Progenitor cell of endocrine pancreas (in vitro differentiated cells): ENCODE results near the gene GMDS. TPM values are rescaled to one million over a fixed set of nuclear protein-coding genes. Genes with fewer than 3 reads are reported as not detected.

Source experiments
- DNase-seq: peaks from one replicate; pipeline ENCODE4 v3.0.0; 2021; ENCODE audit warnings: low spot score; ENCODE audit not compliant: unreplicated experiment
- H3K27ac Mint-ChIP-seq: 2 replicates; pipeline ENCODE4 v1.8.0; 2021; ENCODE audit warnings: mild to moderate bottlenecking, moderate library complexity, mixed read lengths
- H3K27me3 Mint-ChIP-seq: 2 replicates; pipeline ENCODE4 v1.8.0; 2021; ENCODE audit warnings: mixed read lengths
- H3K36me3 Mint-ChIP-seq: 2 replicates; pipeline ENCODE4 v1.8.0; 2022; ENCODE audit warnings: mixed read lengths; ENCODE audit not compliant: insufficient read depth
- H3K4me1 Mint-ChIP-seq: 2 replicates; pipeline ENCODE4 v1.8.0; 2021; ENCODE audit warnings: low read depth, mixed read lengths
- H3K4me3 Mint-ChIP-seq: 2 replicates; pipeline ENCODE4 v1.8.0; 2021; ENCODE audit warnings: low read depth, mild to moderate bottlenecking, moderate library complexity, mixed read lengths
- H3K9me3 Mint-ChIP-seq: 2 replicates; pipeline ENCODE4 v1.8.0; 2021; ENCODE audit warnings: low read depth, mixed read lengths
- CTCF ChIP-seq: fragments of 200-600 bp; sonication (generic); IDR thresholded peaks from one replicate; pipeline ENCODE4 v1.5.0; 2021; ENCODE audit warnings: antibody characterized with exemption, mild to moderate bottlenecking; ENCODE audit not compliant: unreplicated experiment
- total RNA-seq: library from RNA; stranded (reverse); gene quantifications from 2 replicates; pipeline ENCODE4 v1.2.1, GENCODE V29; 2021

GMDS gene
- total RNA-seq, 1 donor from 2014 or later = 17.2 TPM

GRCh38 chr6:1593286-1593957 is 652.0 kb downstream of the GMDS start:
- Mint-ChIP-seq H3K4me3 (no peak overlapping the region), H3K9me3 (no peaks in the 10 kb centered on the region), H3K27me3 (peaks cover 38% of the 10 kb centered on the region), H3K36me3 (no peaks in the 10 kb centered on the region), H3K4me1 (peaks cover 17% of the 10 kb centered on the region), H3K27ac (no peak overlapping the region)
- no peak for TF ChIP-seq CTCF
- no peak for DNase-seq

GRCh38 chr6:1592852-1593251 is 652.6 kb downstream of the GMDS start:
- TF ChIP-seq CTCF = no peak
- no peak overlapping the region for H3K27ac Mint-ChIP-seq
- H3K9me3 Mint-ChIP-seq = no peaks in the 10 kb centered on the region
- no peak for DNase-seq
- no peaks in the 10 kb centered on the region for H3K36me3 Mint-ChIP-seq
- no peak overlapping the region for H3K4me3 Mint-ChIP-seq
- peaks cover 17% of the 10 kb centered on the region for H3K4me1 Mint-ChIP-seq
- H3K27me3 Mint-ChIP-seq = peaks cover 32% of the 10 kb centered on the region

- no peak overlapping the region for H3K27ac Mint-ChIP-seq
- no peaks in the 10 kb centered on the region for H3K36me3 Mint-ChIP-seq
- peaks cover 32% of the 10 kb centered on the region for H3K27me3 Mint-ChIP-seq
- H3K4me1 Mint-ChIP-seq = peaks cover 10% of the 10 kb centered on the region
- no peak for TF ChIP-seq CTCF
- DNase-seq = no peak
- H3K4me3 Mint-ChIP-seq = no peak overlapping the region
- no peaks in the 10 kb centered on the region for H3K9me3 Mint-ChIP-seq
Measured at GRCh38 chr6:1591926-1592325, 653.5 kb downstream of the GMDS start.

DNA sequence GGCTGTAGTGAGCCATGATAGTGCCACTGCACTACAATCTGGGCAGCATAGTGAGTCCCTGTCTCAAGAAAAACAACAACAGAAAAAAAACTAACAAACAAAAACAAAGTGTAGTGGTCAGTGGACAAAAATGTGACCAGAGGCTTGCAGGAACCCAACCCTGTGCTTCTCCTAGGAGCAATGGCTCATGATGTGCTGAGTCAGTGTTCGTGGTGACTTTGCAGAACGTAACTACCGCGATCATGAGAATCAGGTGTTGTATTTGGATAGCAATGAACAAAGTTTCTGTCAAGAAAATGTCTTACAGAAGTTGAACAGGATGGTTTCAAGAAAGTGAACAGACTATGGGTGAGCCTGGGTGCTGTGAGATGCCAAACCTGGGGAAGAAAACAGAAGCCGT is 654.2 kb downstream of the GMDS start:
- no peak for DNase-seq
- peaks cover 34% of the 10 kb centered on the region for H3K27me3 Mint-ChIP-seq
- H3K4me1 Mint-ChIP-seq = peaks cover 7% of the 10 kb centered on the region
- H3K36me3 Mint-ChIP-seq = no peaks in the 10 kb centered on the region
- H3K27ac Mint-ChIP-seq = no peak overlapping the region
- no peak overlapping the region for H3K4me3 Mint-ChIP-seq
- TF ChIP-seq CTCF = no peak
- no peaks in the 10 kb centered on the region for H3K9me3 Mint-ChIP-seq

DNA sequence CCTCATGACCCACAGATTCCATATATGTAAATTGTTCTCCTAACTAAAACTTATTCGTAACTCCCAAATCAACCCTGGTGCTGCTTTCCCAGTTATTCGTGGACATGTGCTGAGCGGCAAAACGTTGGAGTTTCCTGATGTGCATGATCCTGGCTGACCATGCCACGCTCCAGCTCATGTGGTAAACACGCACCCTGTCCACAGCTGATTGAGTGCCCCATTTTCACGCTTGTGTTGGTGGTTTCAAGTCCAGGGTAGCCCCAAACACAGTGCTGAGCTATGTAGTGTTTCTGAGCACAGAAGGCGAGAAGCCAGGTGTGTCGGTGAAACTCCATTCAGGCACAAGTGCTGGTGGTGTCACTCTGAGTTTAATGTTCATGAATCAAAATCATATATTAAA is 654.8 kb downstream of the GMDS start:
- H3K36me3 Mint-ChIP-seq = no peaks in the 10 kb centered on the region
- H3K27ac Mint-ChIP-seq = no peak overlapping the region
- DNase-seq = no peak
- no peak for TF ChIP-seq CTCF
- H3K27me3 Mint-ChIP-seq = peaks cover 31% of the 10 kb centered on the region
- H3K4me1 Mint-ChIP-seq = peaks cover 7% of the 10 kb centered on the region
- H3K9me3 Mint-ChIP-seq = no peaks in the 10 kb centered on the region
- no peak overlapping the region for H3K4me3 Mint-ChIP-seq
